Stimulated activated CD8-positive, alpha-beta memory T cell treated with anti-CD3 and anti-CD28 coated beads, Interleukin-4, amount 100 ng/mL, for 48 hours (primary cell): Measurements from ENCODE around the gene RPS14.

ENCODE experiments used
- DNase-seq: peaks from one replicate; pipeline ENCODE4 v3.0.0-alpha.2; 2020

RPS14 gene

DNA sequence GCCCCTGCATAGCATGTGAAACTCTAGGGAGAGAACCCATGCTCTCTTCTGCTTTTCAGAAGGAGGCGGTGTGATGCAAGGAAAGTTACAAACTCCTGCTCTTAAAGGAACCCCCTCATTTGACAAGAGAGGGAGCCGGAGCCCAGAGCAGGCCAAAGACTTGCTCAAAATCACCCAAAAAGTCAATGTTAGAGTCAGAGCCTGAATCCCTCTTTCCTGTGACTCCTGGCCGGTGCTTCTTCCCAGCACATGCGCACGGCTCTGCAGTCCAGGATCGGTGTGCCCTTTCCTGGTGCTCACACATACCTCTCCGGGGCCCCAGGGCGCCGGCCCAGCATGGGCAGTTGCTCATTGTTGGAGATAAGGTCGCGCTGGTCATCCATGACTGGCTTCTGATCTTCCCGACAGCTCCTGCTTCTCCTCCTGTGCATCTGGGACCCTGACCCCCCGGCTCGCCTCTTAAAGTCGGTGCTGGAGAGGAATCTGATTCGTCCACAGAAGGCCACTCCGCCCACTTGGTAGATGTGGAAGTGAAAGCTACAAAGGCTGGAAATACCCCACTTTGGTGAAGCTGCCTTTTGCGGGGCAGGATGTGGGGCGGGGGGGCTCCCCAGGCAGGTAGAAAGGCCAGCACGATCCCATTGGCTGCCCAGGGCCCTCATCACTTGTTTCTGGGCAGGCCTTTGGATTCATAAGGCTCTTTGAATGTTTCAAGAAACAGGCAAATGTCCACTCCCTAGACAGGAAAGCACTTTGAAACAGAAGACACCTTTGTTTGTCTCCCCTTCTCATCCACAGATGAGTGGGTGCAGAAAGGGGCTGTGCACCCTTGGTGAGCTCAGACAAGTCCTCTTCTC is 37.0 kb downstream of the RPS14 start, which contains the start of gene CD74:
Gene CD74 (minus strand): TSS at position 592 of the 857 bp plus-strand sequence. CDS start 161 bp downstream, at position 431.
- peak; percentile 89 for DNase-seq

DNA sequence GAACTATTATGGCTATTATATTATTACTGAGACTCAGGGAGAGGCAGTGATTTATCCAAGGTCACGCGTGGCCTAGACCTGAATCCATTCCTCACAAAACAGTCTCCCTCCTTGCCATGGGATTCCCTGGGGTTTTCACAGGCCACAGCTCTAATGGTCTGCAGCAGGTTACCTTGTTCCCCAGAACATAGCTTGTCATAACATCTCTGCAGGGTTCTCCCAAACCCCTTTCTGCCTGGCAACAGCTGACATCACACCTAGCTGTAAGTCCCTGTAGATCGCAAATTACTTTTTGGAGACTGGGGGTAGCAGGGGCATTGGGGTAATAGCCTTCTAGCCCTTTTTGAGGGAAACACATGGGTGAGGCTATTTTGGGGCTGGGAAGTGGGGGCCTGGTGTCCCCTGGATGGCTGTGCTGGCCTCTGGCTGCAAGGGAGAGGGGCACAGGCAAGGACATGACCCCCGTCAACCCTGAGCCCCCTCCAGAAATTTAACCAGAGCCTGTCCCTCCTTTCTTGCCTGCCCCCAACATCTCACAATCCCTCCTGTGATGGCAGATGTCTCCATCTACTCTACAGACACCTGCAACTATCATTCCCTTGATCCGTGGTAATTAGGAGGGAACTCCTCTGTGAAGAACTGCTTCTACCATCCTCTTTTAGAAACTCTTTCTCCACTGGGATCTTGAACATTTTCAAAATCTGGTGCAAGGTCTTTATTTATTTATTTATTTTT is 38.1 kb downstream of the RPS14 start:
- peak; percentile 74 for DNase-seq

DNA sequence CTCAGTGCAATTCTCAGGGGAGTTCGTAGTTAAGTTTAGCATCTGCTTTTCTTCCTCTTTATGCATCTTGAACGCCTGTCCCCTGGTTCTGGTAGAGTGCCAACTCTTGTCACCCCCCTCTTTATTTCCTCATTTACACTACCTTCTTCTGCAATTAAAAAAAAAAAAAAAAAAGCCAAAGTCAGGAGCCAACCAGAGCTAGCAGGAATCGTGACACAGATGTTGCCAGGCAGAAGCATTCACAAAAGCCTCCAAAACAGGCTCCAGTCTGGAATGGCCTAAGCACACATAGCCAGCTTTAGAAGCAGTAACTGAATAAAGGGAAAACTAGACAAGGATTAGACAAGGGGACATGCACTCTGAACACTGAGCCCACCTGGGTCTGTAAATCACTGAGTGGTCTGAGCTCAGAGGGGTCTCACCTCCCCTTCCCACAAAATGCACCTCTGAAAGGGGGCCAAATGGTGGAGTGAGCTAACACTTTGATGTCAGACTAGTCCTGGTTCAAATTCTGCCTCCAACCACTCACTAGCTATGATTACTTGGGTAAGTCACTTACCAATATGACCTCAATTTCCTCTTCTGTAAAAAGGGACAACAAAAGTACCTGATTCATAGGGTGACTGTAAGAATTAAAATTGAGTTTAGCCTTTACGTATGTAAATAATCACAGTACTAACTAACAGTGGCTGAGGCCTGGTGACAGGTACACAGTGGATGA is 38.9 kb downstream of the RPS14 start:
- peak; percentile 48 for DNase-seq

DNA sequence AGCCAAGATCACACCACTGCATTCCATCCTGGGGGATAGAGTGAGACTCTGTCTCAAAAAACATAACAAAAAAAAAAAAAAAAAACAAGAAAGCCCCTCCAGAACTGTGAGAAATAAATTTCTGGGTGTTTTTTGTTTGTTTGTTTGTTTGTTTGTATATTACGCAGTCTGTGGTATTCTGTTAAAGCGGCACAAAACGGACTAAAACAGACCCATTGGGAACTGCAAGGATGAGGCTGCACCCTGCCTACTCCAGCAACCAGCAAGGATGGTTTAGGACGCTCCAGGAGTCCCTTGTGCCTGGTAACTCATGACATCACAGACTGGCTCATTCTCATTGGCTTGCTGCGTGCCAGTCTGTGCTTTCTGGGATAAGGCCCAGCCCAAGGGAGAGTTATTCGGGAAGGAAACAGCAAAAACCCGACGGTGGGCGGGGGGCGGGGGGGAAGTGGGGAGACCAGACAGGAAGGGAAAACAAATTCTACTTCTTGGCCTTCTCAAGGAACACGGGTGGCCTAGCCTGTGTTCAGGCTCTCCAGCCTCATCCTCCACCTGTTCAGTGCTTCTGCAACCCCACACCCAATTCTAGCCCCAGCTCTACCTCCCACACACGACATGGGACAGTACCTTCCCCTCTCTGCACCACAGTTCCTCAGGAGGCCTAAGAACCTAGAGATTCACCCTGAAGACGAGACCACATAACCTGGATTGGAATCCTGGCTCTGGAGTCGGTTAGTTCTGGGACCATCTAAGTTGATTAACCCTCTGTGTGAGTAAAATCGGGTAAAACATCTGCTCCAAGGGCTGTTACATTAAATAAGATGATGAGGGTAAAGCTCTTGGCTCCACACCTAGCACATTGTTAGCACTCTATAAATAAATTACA is 39.7 kb downstream of the RPS14 start:
- peak; percentile 62 for DNase-seq

DNA sequence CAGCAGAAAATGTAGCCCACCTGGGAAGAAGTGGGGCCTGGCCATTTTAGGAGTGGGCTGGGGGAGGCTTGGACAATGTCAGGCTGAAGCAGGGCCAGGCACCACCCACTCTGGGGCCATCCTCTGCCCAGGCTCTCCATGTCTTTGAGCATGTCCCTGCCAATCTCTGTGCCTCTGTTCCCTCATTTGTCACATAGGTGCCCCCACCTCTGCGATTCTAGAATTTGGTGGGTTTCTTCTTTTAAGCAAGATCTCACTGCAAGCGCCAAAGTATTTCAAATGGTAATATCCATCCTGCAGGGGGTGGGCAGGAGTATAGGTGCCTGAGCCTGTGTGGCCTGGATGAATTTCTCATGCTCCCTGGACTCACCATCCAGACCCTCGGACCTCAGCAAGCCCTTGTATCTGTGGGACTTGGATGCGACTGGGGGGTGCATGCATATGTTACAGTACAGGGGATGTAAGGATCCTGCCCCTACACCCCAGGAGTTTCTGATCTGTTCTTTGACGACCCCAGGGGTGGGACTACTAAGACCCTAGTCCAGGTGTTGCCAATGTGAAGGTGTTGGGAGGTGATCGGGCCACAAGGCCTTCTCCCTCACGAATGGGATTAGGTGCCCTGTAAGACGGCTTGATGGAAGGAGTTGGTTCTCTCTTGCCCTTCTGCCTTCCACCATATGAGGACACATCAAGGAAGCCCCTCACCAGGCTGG is 41.2 kb downstream of the RPS14 start:
- no peak for DNase-seq

DNA sequence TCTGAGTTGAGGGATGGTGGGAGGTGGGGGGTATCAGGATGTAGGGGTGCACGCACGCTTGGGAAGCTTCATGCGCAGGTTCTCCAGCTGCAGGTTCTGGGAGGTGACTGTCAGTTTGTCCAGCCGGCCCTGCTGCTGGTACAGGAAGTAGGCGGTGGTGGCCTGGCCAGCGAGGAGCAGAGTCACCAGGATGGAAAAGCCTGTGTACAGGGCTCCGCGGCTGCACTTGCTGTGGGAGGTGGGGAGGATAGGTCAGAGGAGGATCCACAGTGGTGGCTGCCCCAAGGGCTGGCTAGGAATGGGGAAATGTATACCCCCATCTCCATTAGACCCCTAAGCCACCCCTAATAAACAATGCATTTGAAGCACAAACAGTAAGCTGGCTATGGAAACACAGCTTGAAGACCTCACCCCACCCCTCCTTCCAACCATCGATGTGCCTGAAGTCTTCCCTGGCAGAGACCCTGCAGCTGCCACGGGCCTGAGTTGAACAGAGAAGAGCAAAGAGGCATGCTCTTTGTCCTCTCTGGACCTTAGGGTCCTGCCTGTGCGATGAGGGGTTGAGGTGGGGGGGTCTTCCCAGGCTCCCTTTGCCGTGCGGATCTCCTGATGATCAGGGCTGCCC is 42.3 kb downstream of the RPS14 start:
- DNase-seq: no peak

DNA sequence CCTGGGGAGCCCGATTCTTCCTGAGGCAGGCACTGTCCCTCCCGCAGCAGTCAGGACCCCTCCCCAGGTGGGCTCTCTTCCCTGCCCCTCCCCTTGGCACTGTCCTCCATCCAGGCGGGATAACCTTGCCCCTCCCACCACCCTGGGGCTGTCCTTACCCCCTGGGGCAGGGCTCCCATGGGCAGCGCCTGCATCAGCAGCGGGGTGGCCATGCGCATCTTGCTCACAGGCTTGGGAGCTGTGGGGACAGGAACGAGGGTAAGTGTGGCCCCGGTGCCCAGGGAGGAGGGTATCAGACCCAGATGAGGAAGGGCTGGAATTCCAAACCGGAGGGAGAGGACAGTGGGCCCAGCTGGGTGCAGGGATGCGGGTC is 42.8 kb downstream of the RPS14 start:
- no peak for DNase-seq

DNA sequence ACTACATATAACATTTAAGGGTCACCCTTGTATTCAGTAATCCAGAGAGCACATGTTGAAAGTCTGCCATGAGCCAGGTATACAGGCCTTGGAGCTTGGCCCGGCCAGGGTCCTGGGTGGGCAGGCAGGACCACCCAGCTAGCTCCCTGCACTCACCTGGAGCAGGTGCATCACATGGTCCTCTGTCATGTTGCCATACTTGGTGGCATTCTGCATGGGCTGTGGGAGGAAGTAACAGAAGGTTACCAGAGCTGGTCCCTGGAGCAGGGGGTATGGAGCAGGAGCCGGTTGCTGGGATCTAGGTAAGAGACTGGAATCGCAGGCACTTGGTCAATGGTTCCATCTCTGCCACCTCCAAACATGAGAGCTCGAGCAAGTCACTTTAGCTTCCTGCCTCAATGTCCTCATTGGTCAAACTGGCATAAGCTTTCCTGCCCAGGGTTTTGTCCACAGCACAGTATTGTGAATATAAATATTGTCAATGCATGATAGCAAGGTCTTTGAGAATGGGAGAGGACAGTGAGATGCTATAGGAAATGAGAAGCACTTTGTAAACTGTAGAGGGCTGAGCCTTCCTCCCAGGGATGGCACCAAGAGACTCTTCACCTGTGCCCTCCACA is 43.3 kb downstream of the RPS14 start:
- no peak for DNase-seq

DNA sequence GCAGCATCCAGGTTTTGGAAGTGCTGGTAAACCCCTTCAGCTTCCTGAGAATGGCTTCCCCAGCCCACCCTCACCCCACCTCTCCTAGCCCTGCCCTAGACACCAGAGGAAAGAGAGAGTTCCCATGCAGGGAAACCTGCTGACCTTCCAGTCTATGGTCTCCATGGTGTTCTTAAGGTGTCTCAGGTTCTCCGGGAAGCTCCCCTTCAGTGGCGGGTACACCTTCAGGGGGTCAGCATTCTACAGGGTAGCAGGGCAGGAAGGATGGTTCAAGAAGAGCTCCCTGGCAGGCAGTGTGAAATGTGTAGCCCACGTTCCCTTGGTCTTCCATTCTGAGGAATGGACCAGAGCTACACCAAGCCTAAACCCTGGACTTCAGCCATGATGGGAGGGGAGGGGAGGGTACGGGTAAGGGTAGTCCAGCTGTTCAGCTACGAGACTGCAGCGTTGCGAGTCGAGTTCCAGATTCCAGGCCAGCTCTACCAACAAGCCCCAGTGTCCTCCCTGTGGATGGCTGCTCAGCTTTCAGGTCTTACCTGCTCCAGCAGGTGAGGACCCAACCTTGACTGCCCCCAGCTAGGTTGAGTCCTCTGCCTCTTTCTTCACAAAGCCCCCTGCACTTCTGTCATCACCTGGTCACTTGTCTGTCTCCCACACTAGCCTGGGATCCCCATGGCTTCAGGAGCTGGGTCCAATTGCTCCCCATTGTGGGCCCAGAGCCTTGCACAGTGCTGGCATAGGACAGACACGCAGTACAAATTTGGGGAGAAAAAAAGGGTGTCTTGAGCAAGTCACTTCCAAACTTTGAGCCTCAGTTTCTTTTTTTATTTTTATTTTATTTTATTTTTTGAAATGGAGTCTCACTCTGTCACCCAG is 44.4 kb downstream of the RPS14 start:
- DNase-seq: no peak

DNA sequence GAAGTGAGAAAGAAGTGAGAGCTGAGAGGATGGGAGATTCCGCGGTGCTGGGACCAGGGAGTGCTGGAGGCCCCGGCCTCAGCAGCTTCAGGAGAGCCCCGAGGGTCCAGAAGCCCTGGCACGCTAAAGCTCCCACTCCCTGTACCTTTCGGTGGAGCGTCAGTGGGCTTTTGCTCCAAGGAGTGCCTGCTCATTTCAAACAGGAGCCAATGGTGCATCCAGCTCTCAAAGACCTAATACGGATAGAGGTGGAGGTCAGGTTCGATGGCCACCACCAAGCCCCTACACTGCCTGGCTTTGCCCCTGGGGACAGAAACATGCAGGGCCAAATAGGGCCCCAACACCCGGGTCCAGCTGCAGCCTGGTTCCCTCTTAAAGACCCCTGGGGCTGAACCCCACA is 45.0 kb downstream of the RPS14 start:
- DNase-seq: no peak

DNA sequence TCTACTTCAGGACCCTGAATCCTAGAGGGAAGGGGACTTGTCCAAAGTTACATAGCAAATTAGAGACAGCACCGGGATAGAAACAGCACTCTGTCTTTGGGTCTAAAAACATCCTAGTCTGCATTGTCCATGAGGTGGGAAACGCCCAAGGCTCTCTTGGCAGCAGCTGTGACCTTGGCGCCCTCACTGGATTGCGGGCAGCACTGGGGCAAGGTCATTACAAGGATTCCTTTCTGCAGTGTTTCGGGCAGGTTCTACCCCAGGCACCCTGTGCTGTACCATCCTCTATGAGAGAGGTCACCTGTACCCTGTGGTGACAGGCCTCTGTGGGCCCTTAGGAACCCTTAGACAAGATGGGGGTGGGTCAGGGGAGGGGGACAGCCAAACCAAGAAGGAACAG is 45.4 kb downstream of the RPS14 start:
- DNase-seq: no peak

DNA sequence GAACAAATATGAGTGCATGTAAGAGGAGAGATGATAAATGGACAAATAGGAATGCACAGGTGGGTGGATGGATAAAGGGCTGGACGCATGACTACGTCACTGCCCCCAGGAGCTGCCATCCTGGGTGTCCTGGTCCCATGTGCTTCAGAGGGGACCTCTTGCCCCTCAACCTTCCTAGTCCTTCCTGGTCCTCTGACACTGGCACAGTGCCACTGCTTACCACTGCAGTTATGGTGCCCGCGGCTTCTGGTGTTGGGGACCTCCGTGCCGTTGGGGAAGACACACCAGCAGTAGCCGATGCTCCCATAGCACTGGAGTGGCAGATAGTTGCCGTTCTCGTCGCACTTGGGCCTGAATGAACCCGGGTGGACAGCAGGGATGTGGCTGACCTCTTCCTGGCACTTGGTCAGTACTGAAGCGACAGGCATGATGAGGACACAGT is 46.6 kb downstream of the RPS14 start:
- no peak for DNase-seq

DNA sequence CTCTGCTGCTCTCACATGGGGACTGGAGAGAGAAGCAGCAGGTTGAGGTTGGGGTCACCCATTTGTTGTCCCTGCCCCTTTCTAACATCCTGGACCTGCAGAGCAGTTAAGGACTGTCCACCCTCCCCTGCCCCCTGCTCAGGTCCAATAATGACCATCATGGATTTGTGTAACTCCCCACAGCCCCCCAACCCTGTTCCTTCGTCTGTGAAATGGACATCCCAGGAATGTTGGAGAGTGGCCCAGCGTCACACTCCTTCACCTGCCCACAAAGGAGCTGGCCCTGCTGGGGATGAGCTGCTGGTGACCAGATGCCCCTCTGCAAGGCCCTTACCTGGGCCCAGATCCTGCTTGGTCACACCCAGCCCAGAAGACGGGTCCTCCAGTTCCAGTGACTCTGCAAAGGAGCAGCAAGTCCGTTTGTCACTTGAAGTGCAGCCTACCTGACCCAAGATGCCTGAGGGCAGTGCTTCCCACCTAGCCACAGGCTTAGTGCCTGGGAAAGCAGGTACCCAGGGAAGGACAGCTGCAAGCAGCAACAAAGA is 47.2 kb downstream of the RPS14 start:
- DNase-seq: no peak

DNA sequence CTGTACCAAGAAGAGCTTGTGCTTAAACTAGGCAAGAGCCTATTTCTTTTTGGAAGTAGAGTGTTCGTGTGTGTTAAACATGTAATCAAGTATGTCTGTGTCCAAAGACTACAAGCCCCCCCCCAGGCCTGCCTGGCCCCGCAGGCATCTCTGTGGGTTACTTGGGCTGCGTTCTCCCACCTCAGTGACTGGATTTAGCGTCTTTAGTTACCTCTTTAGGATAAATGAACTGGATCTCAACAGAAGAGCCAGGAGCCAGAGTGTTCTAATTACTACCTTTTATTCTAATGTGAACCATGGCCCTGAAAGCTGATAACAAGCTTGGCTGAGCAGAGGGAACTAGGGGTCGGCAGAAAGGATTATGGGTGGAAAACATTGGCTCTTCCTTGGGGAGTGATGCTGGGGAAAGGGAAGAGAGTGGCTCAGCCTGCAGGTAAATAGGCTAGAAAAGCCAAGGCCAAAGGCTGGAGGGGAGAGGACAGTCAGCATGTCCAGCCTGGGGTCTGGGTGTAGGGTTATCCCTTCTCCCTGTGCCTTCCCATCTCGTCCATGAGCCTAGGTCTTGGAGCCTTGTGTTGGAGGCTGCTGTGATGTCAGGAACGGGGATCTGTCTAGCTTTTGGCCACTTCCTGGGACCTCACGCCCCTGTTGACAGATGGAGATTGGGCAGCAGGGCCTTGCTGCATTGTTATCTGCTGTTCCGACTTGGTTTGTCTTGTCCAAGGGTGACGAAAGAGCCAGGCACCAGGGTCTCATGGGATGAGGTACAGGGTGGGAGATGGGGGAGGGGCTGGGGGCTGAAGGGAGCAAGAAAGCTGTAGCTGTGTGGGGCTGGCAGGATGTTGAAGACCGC is 47.9 kb downstream of the RPS14 start:
- DNase-seq: no peak

DNA sequence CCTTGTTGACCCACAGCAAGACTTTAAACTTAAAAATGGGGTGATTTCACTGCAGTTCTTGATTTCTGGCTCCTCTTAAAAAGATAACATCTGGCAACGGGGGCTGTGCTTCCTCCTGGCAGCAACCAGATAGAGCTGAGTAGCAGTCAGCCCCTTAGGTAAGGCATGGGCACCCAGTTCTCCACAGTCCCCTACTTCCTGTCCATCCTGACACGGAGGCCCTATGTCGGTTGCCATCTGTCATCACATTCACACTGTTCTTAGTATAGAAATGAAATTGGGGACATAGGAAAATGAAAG is 48.5 kb downstream of the RPS14 start:
- no peak for DNase-seq

DNA sequence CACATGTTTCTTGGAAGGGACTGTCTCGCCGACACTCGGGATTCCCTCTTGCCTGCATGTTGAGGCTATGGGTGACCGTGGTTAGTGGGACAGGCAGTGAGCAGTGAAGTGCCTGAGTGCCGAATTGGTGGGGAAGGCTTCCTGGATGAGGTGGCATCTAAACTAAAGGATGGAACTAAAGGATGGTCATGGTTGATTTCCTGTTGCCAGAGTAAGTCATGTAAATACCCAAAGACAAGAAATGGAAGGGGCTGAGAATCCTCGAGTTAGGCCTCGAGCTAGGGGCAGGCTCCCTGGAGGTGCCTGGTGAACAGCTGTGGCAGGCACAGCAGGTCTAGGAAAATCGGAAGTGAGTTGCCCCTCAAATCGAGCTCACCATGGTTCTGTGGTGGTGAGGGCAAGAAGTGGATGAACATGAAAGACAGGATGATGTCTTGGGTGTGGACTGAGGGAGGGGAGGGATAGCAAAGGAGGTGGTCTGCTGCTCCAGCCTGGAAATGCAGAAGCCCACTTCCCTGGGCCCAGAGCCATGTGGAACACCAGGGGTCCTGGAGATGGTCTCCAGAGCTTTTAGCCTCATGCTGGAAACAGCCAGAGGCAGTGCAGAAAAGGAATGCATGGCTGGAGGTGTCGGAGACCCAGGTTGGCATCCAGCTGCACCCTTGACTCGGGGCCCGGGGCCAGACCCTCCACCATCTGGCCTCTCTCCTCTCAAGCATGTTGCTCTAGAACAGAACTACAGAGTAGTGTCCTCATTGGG is 49.0 kb downstream of the RPS14 start:
- DNase-seq: no peak

DNA sequence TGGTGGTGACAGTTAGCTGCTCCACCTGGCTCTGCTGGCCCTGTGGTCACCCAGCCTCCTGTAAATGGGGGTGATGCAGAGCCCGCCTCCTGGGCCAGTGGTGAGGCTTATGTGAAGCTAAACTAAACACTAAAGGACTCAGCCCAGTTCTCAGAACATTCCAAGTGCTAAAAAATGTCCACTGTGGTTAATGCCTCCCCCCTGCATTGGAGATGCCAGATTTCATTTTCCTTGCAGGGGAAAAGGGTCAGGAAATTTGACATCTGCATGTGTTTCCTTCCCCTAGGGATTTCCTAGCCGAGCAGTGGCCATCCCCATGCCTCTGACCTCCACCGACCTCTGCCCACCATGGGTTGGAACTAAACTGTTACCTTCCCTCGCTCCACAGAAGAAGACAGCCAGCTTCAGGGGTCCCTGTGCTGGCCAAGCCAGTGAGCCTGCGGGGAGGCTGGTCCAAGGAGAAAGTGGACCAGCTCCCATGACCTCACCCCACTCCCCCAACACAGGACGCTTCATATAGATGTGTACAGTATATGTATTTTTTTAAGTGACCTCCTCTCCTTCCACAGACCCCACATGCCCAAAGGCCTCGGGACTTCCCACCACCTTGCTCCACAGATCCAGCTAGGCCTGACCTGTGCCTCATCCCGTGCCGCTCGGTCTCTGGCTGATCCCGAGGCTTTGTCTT is 49.9 kb downstream of the RPS14 start:
- no peak for DNase-seq
